Measurements from ENCODE around the gene NR2C2. TPM values are rescaled to one million over a fixed set of nuclear protein-coding genes. Genes with fewer than 3 reads are reported as not detected.

NR2C2 gene
- total RNA-seq, 4 donors from 2014 or later: 36.4 to 43.9 (median 40.8) TPM

- H3K36me3 ChIP-seq: peaks cover 19 to 80% (median 74%) of the 10 kb centered on the region in 4 donors
- no peak for TF ChIP-seq POLR2AphosphoS5 (IDR thresholded peaks at IDR 0.05)
- TF ChIP-seq POLR2A (IDR thresholded peaks at IDR 0.05; ENCODE audit: low read depth): no peak
- no peak for TF ChIP-seq EP300 (IDR thresholded peaks at IDR 0.05)
- TF ChIP-seq CTCF (IDR thresholded peaks at IDR 0.05): no peak
- peaks cover 0 to 7% (median 0%) of the 10 kb centered on the region in 4 donors for H3K4me1 ChIP-seq
- WGBS: 90% methylated on average over 9 of the region's 14 CpGs
- no peaks in the 10 kb centered on the region for H3K27me3 ChIP-seq
- no peak overlapping the region for H3K27ac ChIP-seq (replicated peaks in 1 of 4)
- intact Hi-C loops (cut with DNase I): loop anchor here (10.0 kb wide), 1 partner anchor 108 kb away; the partner anchor contains the start of gene NR2C2
- no peak overlapping the region for H3K4me3 ChIP-seq
- H3K9me3 ChIP-seq: no peaks in the 10 kb centered on the region
- DNase-seq (ENCODE audit: extremely low spot score): no peak
These were observed 105.2 kb downstream of the NR2C2 start for GRCh38 chr3:15052335-15053242.

DNA sequence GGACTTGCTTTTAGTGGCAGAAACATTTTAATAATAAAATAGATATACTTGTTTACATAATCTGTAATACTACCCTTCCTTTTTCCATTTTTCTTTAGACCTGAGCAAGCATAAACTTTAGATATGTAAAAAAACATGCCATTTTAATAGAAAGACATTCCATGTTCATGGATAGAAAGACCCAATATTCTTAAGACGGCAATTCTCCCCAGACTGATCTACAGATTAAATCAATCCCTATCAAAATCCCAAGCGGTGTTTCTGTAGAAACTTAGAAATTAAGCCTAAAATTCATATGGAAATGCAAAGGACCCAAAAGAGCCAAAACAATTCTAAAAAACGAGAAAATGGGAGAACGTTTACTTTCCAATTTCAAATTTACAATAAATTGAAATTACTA, 106.2 kb downstream of the NR2C2 start:
- Histone ChIP-seq H3K9me3 (no peaks in the 10 kb centered on the region), H3K4me1 (peaks cover 0 to 4% (median 0%) of the 10 kb centered on the region in 4 donors), H3K4me3 (no peak overlapping the region), H3K27me3 (no peaks in the 10 kb centered on the region), H3K36me3 (peaks cover 22 to 80% (median 75%) of the 10 kb centered on the region in 4 donors), H3K27ac (replicated peaks in 1 of 4) (no peak overlapping the region)
- no peak for DNase-seq (ENCODE audit: extremely low spot score)
- 97% methylated on average over 4 of the region's 4 CpGs for WGBS
- intact Hi-C loops (cut with DNase I): loop anchor here (10.0 kb wide), 1 partner anchor 109 kb away; the partner anchor contains the start of gene NR2C2
- TF ChIP-seq EP300 (IDR thresholded peaks at IDR 0.05): no peak
- no peak for TF ChIP-seq CTCF (IDR thresholded peaks at IDR 0.05)
- TF ChIP-seq POLR2A (IDR thresholded peaks at IDR 0.05; ENCODE audit: low read depth): no peak
- no peak for TF ChIP-seq POLR2AphosphoS5 (IDR thresholded peaks at IDR 0.05)

- intact Hi-C loops (cut with DNase I): loop anchor here (10.0 kb wide), 1 partner anchor 110 kb away; the partner anchor contains the start of gene NR2C2
- no peak overlapping the region for H3K27ac ChIP-seq (replicated peaks in 1 of 4)
- H3K9me3 ChIP-seq: no peaks in the 10 kb centered on the region
- TF ChIP-seq CTCF (IDR thresholded peaks at IDR 0.05) (no peak), POLR2A (IDR thresholded peaks at IDR 0.05; ENCODE audit: low read depth) (no peak)
- H3K36me3 ChIP-seq: peaks cover 17 to 73% (median 70%) of the 10 kb centered on the region in 4 donors
- no peaks in the 10 kb centered on the region for H3K27me3 ChIP-seq
- no peak overlapping the region for H3K4me3 ChIP-seq
- peaks cover 0 to 4% (median 0%) of the 10 kb centered on the region in 4 donors for H3K4me1 ChIP-seq
- 95% methylated on average over 8 of the region's 8 CpGs for WGBS
- DNase-seq (ENCODE audit: extremely low spot score): no peak
These were observed 107.7 kb downstream of the NR2C2 start for GRCh38 chr3:15055019-15055557.

DNA sequence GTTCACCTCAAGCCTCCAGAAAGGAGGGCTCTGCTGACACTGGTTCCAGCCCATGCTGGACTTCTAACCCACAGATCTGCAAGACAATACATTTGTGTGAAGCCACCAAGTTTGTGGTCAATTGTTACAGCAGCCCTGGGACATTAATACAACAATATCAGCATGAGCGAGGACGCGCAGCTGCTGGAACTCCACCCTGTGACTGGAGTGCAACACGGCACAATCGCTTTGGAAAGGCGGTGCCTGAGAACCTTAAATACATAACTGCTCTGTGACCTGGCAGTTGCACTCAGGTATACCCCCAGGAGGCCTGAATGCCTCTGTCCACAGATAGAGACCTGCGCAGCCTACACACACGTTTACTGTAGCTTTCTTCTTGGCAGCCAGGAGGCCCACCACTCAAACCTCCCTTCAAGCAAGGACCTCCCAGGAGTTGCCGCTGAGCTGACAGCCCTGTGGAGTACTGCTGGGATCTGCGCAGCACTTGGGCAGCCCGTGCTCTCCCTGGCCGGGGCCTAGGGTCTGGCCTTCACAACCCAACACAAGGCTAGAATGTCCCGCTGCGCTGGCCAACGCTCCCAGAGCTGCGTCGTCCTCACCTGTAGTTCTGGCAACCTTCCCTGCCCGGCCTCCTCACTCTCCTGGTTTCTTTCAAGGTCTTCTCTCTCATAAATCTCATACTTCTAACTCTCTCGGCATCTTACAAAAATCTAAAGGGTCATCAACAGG, 109.5 kb downstream of the NR2C2 start:
- TF ChIP-seq POLR2AphosphoS5 (IDR thresholded peaks at IDR 0.05) (no peak), CTCF (IDR thresholded peaks at IDR 0.05) (no peak), POLR2A (IDR thresholded peaks at IDR 0.05; ENCODE audit: low read depth) (no peak), EP300 (IDR thresholded peaks at IDR 0.05) (no peak)
- no peaks in the 10 kb centered on the region for H3K9me3 ChIP-seq
- H3K27ac ChIP-seq (replicated peaks in 1 of 4): no peak overlapping the region
- WGBS: 94% methylated on average over 19 of the region's 19 CpGs
- H3K36me3 ChIP-seq: peaks cover 17 to 55% (median 53%) of the 10 kb centered on the region in 4 donors
- no peak for DNase-seq (ENCODE audit: extremely low spot score)
- H3K27me3 ChIP-seq: no peaks in the 10 kb centered on the region
- peaks cover 0 to 4% (median 0%) of the 10 kb centered on the region in 4 donors for H3K4me1 ChIP-seq
- intact Hi-C loops (cut with DNase I): loop anchor here (10.0 kb wide), 1 partner anchor 112 kb away; the partner anchor contains the start of gene NR2C2
- H3K4me3 ChIP-seq: no peak overlapping the region

Measured in esophagus muscularis mucosa (tissue), 4 donors.